GM21576 (cell line): ENCODE results near the gene R3HCC1L.
A peak's percentile ranks its signal among the peaks of the same experiment; 100 is the strongest.
"Not testable (repeated sequence)": the region's sequence is repeated elsewhere in the genome, so short reads cannot be mapped to it uniquely, and the experiment has no call there.

Experiments
- ATAC-seq: cut with Tn5 transposase; IDR thresholded peaks from one replicate; pipeline ENCODE4 v1.9.1; 2021; ENCODE audit warnings: mild to moderate bottlenecking, moderate library complexity; ENCODE audit not compliant: unreplicated experiment

R3HCC1L gene

DNA sequence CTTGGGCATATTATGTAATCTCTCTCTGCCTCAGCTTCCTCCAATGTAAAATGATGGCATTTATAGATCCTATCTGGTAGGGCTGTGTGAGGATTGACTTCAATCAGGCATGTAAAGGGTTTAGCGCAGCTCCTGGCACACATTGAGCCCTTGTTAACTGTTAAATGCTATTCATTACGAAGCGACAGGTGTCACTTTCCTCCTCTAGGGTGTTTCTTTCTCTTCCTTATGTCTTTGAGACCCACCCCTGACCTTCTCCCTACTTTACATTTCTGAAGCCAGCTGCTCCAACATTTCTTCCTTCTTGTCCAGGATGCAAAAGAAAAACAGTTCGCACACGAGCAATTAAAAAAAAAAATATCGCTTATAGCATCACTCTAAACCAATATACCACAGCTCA, 5.7 kb upstream of the R3HCC1L start:
- ATAC-seq, result no peak

- ATAC-seq, result no peak
These were observed 2.8 kb upstream of the R3HCC1L start for GRCh38 chr10:98131619-98132018.

GRCh38 chr10:98133075-98133752, 1.2 kb upstream of the R3HCC1L start:
- ATAC-seq, result peak; percentile 36

DNA sequence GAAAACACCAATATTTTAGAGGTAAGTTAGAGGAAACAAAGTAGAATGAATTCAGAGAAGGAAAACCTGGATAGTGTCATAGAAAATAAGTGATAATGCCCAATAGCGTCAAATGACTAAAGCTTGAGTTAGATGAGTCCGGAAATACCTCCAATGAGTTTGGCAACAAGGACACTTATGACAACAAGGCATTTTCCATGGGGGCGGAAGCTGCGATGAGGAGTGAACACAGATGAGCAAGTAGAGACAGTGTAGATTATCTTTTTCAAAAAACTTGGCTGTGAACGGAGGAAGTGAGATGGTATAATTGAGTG, 383 bp upstream of the R3HCC1L start:
- no peak for ATAC-seq

GRCh38 chr10:98135222-98135899, 904 bp downstream of the R3HCC1L start:
- peak; percentile 3 for ATAC-seq

- not testable (repeated sequence) for ATAC-seq
These were observed 2.3 kb downstream of the R3HCC1L start for GRCh38 chr10:98136775-98137174.

DNA sequence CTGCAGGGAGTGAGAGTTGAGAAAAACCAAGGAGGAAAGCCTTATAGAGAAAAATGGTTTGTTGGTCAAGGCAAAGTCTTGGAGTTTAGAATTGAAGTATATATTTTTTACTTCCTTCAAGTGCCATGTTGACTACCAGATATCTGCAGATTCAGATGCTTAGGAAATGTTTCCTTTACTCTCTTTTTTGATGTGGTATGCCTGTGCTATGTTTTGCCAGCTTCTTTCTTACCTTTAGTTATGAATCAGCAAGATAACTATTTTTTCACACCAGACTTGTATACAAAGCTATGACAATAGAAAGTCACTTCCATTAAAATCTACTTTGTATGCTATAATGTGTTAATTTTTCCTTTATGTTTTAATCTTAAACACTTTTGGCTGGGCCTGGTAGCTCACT, 3.6 kb downstream of the R3HCC1L start:
- no peak for ATAC-seq

GRCh38 chr10:98139431-98139830, 5.0 kb downstream of the R3HCC1L start:
- no peak for ATAC-seq

GRCh38 chr10:98141484-98142073, 7.1 kb downstream of the R3HCC1L start:
- ATAC-seq, result no peak

DNA sequence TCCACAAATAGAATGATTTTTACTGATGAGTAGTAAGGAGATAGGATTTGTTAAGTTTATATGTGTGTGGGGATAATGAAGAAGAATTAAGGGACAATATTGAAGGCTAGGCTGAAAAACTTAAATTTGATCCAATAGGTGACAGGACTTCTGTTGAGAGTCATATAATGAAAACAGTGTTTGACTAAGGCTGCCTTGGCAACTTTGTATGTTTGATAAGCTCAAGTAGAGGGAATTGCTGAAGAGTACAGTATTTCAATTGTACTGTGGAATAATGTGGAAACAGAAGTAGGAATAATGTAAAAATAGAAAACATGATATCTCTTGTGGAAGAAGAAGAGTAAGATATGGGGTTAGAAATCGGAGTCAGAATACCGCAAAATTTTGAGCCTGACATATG, 10.5 kb downstream of the R3HCC1L start:
- ATAC-seq, result no peak

DNA sequence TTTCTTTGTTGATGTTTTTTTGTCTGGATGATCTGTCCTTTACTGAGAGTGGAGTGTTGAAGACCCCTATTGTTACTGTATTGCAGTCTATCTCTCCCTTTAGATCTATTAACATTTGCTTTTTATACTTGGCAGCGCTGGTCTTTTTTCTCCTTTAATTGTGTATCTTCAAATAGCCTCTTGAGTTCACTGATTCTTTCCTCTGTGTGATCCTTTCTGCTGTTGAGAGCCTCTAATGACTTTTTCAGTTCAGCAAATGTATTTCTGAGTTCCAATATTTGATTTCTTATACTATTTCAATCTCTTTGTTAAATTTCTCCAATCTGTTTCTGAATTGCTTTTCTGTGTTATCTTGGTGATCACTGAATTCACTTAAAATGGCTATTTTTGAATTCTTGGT, 15.4 kb downstream of the R3HCC1L start:
- no peak for ATAC-seq

- ATAC-seq, result no peak
These were observed 16.1 kb downstream of the R3HCC1L start for GRCh38 chr10:98150544-98150943.

DNA sequence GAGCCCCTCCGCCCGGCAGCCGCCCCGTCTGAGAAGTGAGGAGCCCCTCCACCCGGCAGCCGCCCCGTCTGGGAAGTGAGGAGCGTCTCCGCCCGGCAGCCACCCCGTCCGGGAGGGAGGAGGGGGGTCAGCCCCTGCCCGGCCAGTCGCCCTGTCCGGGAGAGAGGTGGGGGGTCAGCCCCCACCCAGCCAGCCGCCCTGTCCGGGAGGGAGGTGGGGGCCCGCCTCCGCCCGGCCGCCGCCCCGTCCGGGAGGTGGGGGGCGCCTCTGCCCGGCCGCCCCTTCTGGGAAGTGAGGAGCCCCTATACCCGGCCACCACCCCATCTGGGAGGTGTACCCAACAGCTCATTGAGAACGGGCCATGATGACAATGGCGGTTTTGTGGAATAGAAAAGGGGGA, 18.3 kb downstream of the R3HCC1L start:
- not testable (repeated sequence) for ATAC-seq

DNA sequence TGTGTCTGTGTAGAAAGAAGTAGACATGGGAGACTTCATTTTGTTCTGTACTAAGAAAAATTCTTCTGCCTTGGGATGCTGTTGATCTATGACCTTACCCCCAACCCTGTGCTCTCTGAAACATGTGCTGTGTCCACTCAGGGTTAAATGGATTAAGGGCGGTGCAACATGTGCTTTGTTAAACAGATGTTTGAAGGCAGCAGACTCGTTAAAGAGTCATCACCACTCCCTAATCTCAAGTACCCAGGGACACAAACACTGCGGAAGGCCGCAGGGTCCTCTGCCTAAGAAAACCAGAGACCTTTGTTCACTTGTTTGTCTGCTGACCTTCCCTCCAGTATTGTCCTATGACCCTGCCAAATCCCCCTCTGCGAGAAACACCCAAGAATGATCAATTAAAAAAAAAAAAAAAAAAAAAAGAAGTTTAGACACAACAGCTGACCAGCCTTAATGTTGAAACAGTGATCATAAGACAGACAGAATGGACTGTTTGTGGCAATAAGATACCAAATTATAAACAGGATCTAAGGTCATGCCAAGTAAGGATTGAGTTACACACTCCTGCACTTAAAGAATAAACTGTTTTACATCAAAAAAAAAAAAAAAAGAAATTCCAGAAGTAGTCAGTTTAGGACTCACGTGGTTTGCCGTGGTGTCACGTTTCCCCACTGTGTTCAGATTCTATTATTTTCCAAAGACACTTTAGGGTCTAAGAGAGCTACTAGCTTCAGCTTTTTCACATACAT, 18.9 kb downstream of the R3HCC1L start:
- ATAC-seq, result not testable (repeated sequence)

- no peak for ATAC-seq
These were observed 19.6 kb downstream of the R3HCC1L start for GRCh38 chr10:98154076-98154475.

DNA sequence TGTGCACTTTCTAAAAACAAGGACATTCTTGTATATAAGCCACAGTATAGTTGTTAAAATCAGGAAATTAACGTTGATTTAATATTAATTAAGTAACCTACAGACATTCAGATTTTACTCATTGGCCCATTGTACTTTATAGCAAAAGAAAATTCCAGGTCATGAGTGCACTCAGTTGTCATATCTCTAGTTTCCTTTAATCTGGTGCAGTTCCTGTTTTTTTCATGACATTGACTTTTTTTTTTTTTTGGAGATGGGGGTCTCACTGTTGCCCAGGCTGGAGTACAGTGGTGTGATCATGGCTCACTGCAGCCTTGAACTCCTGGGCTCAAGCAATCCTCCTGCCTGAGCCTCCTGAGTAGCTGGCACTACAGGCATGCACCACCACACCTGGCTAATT, 24.1 kb downstream of the R3HCC1L start:
- no peak for ATAC-seq

GRCh38 chr10:98163941-98164340, 29.5 kb downstream of the R3HCC1L start:
- no peak for ATAC-seq

DNA sequence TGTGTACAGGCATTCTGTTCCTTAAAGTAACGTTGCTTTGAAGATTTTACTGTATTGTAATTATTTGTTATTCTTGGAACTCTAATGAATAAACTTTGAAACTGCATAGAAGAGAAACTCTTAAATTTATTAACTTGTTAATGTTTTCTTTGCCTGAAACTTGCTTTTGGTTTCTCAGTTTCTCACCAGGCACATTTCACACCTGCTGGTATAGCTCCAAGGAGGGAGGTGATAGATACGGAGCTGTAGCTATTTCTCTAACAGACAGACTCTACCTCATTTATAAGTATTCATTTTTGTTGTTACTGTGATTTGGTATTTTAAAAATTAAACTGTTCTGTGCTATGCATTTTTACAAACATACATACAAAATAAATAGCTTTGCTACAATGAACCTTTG, 32.7 kb downstream of the R3HCC1L start:
- no peak for ATAC-seq

GRCh38 chr10:98168147-98168546, 33.7 kb downstream of the R3HCC1L start:
- ATAC-seq, result peak; percentile 62

DNA sequence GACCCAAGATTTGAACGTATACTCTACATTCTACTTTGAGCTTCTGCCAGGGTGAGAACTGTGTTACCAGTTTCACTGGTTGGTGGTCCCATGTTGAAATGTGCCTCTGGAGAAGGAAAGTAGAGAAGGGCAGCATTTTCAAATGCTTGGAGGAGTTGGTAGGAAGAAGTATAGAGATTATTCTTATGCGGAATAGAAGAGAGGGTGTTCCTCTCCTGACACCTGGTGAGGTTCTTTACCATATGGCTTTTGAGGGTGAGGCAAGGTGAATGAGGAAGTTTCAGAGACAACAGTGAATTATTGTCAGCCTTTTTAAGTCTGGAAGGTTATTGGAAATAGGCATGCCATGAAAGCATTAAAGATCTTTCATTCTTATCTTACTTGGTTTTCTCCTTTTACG, 34.3 kb downstream of the R3HCC1L start:
- ATAC-seq, result no peak

- ATAC-seq, result no peak
These were observed 34.9 kb downstream of the R3HCC1L start for GRCh38 chr10:98169379-98169778.
